ENCODE measurements around the gene CDC27.

DNA sequence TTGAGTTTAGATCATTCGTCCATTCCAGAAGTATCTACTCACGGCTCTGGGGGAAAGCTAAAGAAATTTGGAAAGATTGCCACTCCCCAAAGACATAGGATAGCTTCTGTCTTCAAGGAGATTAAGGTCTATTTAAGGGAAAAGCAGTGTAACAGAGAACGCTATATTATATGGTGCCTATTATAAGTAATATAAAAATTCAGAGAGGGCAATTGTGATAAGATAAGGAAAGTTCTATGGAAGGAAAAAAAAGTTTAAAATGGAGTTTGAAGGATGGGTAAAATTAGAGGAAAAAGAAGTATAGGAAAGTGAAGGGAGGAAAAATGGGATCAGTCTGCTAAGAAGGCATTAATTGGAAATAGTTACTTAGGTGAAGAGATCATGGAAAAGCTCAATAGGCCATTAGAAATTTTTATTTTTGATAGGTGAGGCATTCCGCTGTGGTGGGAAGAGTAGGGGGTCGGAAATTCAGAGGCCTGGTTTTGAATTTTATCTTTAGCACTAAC is 690 bp upstream of the CDC27 start:
- TF ChIP-seq, protein P1, sequence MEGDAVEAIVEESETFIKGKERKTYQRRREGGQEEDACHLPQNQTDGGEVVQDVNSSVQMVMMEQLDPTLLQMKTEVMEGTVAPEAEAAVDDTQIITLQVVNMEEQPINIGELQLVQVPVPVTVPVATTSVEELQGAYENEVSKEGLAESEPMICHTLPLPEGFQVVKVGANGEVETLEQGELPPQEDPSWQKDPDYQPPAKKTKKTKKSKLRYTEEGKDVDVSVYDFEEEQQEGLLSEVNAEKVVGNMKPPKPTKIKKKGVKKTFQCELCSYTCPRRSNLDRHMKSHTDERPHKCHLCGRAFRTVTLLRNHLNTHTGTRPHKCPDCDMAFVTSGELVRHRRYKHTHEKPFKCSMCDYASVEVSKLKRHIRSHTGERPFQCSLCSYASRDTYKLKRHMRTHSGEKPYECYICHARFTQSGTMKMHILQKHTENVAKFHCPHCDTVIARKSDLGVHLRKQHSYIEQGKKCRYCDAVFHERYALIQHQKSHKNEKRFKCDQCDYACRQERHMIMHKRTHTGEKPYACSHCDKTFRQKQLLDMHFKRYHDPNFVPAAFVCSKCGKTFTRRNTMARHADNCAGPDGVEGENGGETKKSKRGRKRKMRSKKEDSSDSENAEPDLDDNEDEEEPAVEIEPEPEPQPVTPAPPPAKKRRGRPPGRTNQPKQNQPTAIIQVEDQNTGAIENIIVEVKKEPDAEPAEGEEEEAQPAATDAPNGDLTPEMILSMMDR (IDR thresholded peaks at IDR 0.05), result no peak
- no peak for TF ChIP-seq POLR2A (IDR thresholded peaks at IDR 0.05)

Measured in right lobe of liver (tissue), 4 donors.